Spleen (tissue), 3 donors: ENCODE data around the gene RAD51D.

Source experiments
- POLR2A ChIP-seq, 3 donors: fragments of 450-650 bp; IDR thresholded peaks; one replicate each; pipeline ENCODE4 v1.5.1; 2017; ENCODE audit warnings: antibody characterized with exemption in 3 of 3, mild to moderate bottlenecking in 1 of 3
- POLR2AphosphoS5 ChIP-seq, 3 donors: sonication (generic); formaldehyde crosslinking; IDR thresholded peaks; one replicate each; pipeline ENCODE4 v1.5.1; 2017; ENCODE audit warnings: antibody characterized with exemption in 3 of 3

DNA sequence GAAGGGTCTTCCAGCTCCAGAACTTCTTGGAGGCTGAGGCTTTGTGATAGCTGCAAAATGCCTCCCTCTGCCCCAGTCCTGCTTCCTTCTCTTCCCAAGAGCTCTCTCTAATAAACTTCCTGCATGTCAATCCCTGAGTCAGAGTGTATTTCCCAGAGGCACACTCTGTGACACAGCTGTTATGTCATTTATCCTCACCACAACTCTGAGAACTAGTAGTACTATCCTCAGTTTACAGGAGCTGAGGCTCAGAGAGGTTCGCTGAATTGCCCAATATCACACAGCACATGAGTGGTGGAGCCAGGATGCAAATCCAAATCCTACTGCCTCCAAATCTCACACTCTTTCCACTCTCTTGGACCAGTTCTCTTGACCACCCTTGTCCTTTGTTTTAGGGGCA lies 48.0 kb upstream of the RAD51D start:
- TF ChIP-seq POLR2A (IDR thresholded peaks at IDR 0.05) (no peak), POLR2AphosphoS5 (IDR thresholded peaks at IDR 0.05) (no peak)
